Activated CD8-positive, alpha-beta T cell treated with anti-CD3 and anti-CD28 coated beads for 36 hours (primary cell): ENCODE results near the gene USP47. TPM values are rescaled to one million over a fixed set of nuclear protein-coding genes. Genes with fewer than 3 reads are reported as not detected.
A peak's percentile ranks its signal among the peaks of the same experiment; 100 is the strongest.

ENCODE experiments used
- ATAC-seq: fragments of 200-7000 bp; cut with Tn5 transposase; one replicate; pipeline ENCODE4 v1.10.0; 2021; ENCODE audit warnings: mild to moderate bottlenecking, moderate library complexity
- CTCF ChIA-PET: fragments of 350-600 bp; sonication (Branson Sonifier 250); formaldehyde crosslinking; loops from one replicate; lab custom pipeline; 2021; ENCODE audit warnings: antibody characterized with exemption; lab: Charles Lee
- POLR2A ChIA-PET: fragments of 350-600 bp; sonication (Branson Sonifier 250); formaldehyde crosslinking; loops from one replicate; lab custom pipeline; 2021; ENCODE audit warnings: antibody characterized with exemption; lab: Charles Lee
- DNase-seq: peaks from one replicate; pipeline ENCODE4 v3.0.0-alpha.2; 2020
- H3K27ac Mint-ChIP-seq: one replicate; pipeline ENCODE4 v1.8.0; 2021; ENCODE audit warnings: mild to moderate bottlenecking, mixed read lengths
- H3K27me3 Mint-ChIP-seq: one replicate; pipeline ENCODE4 v1.8.0; 2021; ENCODE audit warnings: mixed read lengths
- H3K36me3 Mint-ChIP-seq: one replicate; pipeline ENCODE4 v1.8.0; 2021; ENCODE audit warnings: low read depth, mixed read lengths
- H3K4me1 Mint-ChIP-seq: one replicate; pipeline ENCODE4 v1.8.0; 2021; ENCODE audit warnings: low read depth, mixed read lengths
- H3K4me3 Mint-ChIP-seq: one replicate; pipeline ENCODE4 v1.8.0; 2021; ENCODE audit warnings: mild to moderate bottlenecking, moderate library complexity, mixed read lengths
- H3K9me3 Mint-ChIP-seq: one replicate; pipeline ENCODE4 v1.8.0; 2021; ENCODE audit warnings: mixed read lengths
- intact Hi-C: fragments of 100-400 bp; cut with micrococcal nuclease; formaldehyde crosslinking; loops from one replicate; pipeline ENCODE4 v1.10.0; 2022
- total RNA-seq, 2 experiments: library from RNA; stranded (reverse); gene quantifications; one replicate each; pipeline ENCODE4 v1.2.3, GENCODE V29; 2021
- TF ChIP-seq, protein P1 (sequence below): fragments of 200-600 bp; IDR thresholded peaks from one replicate; pipeline ENCODE4 v1.8.0; 2022; ENCODE audit warnings: antibody characterized with exemption, mild to moderate bottlenecking

Gene USP47
- total RNA-seq, 2 experiments from 2014 or later = 37.8 to 39.7 TPM

DNA sequence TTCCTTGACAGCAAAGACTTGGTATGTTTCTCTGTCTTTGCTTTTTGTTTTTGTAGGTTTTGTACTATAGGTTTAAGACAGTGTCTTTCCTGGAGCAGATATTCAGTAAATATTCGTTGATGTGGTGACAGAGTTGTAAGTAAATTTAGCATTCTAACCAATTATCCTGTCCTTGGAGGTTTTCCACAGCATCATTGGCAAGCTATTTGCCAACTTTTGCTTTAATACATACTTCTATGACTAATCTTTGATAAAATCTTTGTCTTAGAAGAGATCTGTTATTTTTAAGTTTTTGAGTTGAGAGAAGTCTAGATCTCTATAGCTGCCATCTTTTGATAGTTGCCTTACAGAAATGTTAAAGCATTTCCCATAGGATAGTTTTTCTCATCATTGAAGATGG is 3.8 kb downstream of the USP47 start:
- DNase-seq (no peak), ATAC-seq (no peak)
- CTCF ChIA-PET = interaction anchor here (1.1 to 3.8 kb wide), 4 partner anchors 9 to 58 kb away, joined by 3 to 13 read pairs (median 6); no protein-coding TSS in a partner anchor
- H3K36me3 Mint-ChIP-seq = no peaks in the 10 kb centered on the region
- no peak overlapping the region for H3K27ac Mint-ChIP-seq
- peaks cover 54% of the 10 kb centered on the region for H3K4me1 Mint-ChIP-seq
- POLR2A ChIA-PET = no interaction called here
- no peak overlapping the region for H3K4me3 Mint-ChIP-seq
- H3K27me3 Mint-ChIP-seq = no peaks in the 10 kb centered on the region
- intact Hi-C loops = loop anchor here (5.0 kb wide), 1 partner anchor 48 kb away; no protein-coding TSS in a partner anchor
- no peaks in the 10 kb centered on the region for H3K9me3 Mint-ChIP-seq
- TF ChIP-seq, protein P1, sequence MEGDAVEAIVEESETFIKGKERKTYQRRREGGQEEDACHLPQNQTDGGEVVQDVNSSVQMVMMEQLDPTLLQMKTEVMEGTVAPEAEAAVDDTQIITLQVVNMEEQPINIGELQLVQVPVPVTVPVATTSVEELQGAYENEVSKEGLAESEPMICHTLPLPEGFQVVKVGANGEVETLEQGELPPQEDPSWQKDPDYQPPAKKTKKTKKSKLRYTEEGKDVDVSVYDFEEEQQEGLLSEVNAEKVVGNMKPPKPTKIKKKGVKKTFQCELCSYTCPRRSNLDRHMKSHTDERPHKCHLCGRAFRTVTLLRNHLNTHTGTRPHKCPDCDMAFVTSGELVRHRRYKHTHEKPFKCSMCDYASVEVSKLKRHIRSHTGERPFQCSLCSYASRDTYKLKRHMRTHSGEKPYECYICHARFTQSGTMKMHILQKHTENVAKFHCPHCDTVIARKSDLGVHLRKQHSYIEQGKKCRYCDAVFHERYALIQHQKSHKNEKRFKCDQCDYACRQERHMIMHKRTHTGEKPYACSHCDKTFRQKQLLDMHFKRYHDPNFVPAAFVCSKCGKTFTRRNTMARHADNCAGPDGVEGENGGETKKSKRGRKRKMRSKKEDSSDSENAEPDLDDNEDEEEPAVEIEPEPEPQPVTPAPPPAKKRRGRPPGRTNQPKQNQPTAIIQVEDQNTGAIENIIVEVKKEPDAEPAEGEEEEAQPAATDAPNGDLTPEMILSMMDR = no peak

DNA sequence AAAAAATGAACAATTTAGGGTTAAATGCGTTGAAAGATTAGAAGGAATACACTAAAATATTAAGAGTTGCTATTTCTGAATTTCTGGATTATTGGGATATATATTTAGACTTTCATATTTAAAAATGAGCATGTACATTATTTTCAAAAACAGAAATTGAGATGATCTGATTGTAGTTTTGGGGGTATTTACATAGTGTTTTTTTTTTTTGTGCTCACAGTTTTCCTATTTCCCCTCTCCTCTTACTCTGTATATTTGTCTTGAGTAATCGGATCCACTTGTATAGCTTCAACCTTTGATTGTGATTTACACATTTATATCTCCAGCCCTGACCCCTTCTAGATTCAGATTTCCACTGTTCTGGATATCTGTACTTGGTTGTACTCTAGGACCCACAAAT is 5.3 kb downstream of the USP47 start:
- no peak overlapping the region for H3K4me3 Mint-ChIP-seq
- no peak for ATAC-seq
- H3K27ac Mint-ChIP-seq = no peak overlapping the region
- intact Hi-C loops = loop anchor here (5.0 kb wide), 1 partner anchor 50 kb away; no protein-coding TSS in a partner anchor
- POLR2A ChIA-PET = no interaction called here
- no peaks in the 10 kb centered on the region for H3K27me3 Mint-ChIP-seq
- no peaks in the 10 kb centered on the region for H3K36me3 Mint-ChIP-seq
- no peak for DNase-seq
- peaks cover 66% of the 10 kb centered on the region for H3K4me1 Mint-ChIP-seq
- CTCF ChIA-PET = interaction anchor here (1.5 kb wide), 1 partner anchor 48 kb away, joined by 4 read pairs; no protein-coding TSS in a partner anchor
- H3K9me3 Mint-ChIP-seq = no peaks in the 10 kb centered on the region
- TF ChIP-seq, protein P1 = no peak

DNA sequence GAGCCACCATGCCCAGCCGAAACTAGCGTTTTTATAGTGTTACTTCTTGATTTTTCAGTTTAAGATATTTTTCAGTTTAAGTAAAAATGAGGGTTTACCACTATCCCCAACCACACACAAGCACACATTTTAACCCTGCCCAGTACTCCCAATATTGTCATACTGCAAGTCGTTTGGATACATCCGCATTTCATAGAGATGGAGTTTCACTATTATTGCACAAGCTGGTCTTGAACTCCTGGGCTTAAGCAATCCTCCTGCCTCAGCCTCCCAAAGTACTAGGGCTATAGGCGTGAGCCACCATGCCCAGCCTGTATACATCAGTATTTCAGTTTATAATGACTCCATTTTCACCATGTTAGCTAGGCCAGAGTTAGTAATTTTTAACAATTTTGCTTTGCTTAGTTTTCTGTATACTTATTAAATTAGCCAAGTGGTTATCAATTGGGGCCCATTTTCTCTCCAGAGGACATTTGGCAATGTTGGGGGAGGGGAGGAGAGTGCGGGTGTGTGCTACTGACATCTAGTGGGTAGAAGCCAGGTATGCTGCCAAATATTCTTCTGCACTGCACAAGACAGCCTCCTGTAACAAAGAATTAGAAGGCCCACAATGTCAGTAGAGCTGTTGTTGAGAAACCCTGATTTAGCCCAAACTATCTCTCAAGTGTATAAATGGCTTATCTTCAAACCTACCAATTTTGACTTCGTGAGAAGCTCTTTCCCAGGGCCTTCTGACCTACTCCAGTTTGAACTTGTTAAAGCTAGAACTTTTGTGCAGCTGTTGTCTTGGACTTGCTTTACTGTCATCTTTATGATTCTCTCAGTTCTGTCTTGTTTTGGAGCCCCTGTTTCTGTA is 7.3 kb downstream of the USP47 start:
- Mint-ChIP-seq H3K9me3 (no peaks in the 10 kb centered on the region), H3K4me3 (peak overlapping the region; percentile 31)
- peak; percentile 82 for ATAC-seq

DNA sequence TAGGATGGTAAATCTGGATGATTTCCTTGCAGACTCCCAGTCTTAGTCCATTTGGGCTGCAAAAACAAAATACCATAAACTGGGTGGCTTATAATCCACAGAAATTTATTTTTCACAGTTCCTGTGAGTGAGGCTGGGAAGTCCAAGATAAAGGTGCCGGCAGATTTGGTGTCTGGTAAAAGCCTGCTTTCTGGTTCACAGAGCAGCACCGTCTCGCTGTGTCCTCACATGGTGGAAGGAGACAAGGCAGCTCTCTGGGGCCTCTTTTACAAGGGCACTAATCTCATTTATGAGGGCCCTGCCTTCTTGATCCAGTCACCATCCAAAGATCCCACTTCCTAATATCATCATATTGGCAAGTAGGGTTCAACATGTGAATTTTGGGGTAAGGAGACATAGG is 8.9 kb downstream of the USP47 start:
- ATAC-seq = no peak
- intact Hi-C loops = loop anchor here (5.0 kb wide), 1 partner anchor 37 kb away; no protein-coding TSS in a partner anchor
- Mint-ChIP-seq H3K36me3 (no peaks in the 10 kb centered on the region), H3K27ac (no peak overlapping the region), H3K4me1 (peaks cover 78% of the 10 kb centered on the region), H3K4me3 (no peak overlapping the region), H3K9me3 (no peaks in the 10 kb centered on the region), H3K27me3 (no peaks in the 10 kb centered on the region)
- DNase-seq = no peak
- TF ChIP-seq, protein P1 = no peak
- CTCF ChIA-PET = interaction anchor here (0.9 to 3.0 kb wide), 8 partner anchors 8 to 1047 kb away, joined by 3 to 24 read pairs (median 12); partner anchors contain the start of gene USP47
- POLR2A ChIA-PET = interaction anchor here (3.3 kb wide), 1 partner anchor 8 kb away, joined by 16 read pairs; the partner anchor contains the start of gene USP47

More for the DNA sequence above, 7.3 kb downstream of the USP47 start:
- Mint-ChIP-seq H3K36me3 (no peaks in the 10 kb centered on the region), H3K27me3 (no peaks in the 10 kb centered on the region), H3K4me1 (peaks cover 81% of the 10 kb centered on the region), H3K27ac (peak overlapping the region; percentile 71)
- ChIA-PET POLR2A (interaction anchor here (0.8 kb wide), 1 partner anchor 49 kb away, joined by 4 read pairs; no protein-coding TSS in a partner anchor), CTCF (interaction anchor here (0.7 to 3.0 kb wide), 29 partner anchors 9 to 105 kb away, joined by 3 to 24 read pairs (median 4); no protein-coding TSS in a partner anchor)
- intact Hi-C loops = loop anchor here (5.0 kb wide), 1 partner anchor 52 kb away; no protein-coding TSS in a partner anchor
- DNase-seq = peak; percentile 78
- TF ChIP-seq, protein P1 = peak; percentile 79
